ENCODE measurements around the gene VSTM4.

DNA sequence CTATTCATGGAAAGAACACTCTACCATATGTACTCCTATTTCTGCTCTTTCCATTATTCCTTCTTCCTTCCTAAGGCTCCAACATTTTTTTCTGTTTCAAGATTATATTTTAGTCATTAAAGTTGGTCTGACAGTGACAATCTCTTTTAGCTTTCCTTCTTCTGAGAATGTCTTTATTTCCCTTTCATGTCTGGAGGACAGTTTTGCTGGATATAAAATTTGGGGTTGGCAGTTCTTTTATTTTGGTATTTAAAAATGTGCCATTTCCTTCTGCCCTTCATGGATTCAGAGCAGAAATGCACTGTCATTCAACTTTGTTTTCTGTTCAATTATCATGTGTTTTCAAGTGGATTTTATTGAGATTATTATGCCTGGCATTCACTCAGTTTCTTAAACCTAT lies 53.1 kb downstream of the VSTM4 start:
- TF ChIP-seq, protein P1, sequence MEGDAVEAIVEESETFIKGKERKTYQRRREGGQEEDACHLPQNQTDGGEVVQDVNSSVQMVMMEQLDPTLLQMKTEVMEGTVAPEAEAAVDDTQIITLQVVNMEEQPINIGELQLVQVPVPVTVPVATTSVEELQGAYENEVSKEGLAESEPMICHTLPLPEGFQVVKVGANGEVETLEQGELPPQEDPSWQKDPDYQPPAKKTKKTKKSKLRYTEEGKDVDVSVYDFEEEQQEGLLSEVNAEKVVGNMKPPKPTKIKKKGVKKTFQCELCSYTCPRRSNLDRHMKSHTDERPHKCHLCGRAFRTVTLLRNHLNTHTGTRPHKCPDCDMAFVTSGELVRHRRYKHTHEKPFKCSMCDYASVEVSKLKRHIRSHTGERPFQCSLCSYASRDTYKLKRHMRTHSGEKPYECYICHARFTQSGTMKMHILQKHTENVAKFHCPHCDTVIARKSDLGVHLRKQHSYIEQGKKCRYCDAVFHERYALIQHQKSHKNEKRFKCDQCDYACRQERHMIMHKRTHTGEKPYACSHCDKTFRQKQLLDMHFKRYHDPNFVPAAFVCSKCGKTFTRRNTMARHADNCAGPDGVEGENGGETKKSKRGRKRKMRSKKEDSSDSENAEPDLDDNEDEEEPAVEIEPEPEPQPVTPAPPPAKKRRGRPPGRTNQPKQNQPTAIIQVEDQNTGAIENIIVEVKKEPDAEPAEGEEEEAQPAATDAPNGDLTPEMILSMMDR (optimal IDR thresholded peaks at IDR 0.05 in 1 of 3, IDR thresholded peaks at IDR 0.05 in 1 of 3, conservative IDR thresholded peaks at IDR 0.05 in 1 of 3; ENCODE audit: extremely low read depth in 1 of 3, insufficient read depth in 2 of 3, low read length in 3 of 3) = no peak
- no peak for TF ChIP-seq EZH2 (IDR thresholded peaks at IDR 0.05; ENCODE audit: low read length)
